Measurements from ENCODE around the gene FOXI2. TPM values are rescaled to one million over a fixed set of nuclear protein-coding genes. Genes with fewer than 3 reads are reported as not detected.

The FOXI2 gene
- total RNA-seq, 2 donors from 2014 or later: 0.14 TPM

- intact Hi-C loops (cut with DNase I): no loop called here
- DNase-seq (ENCODE audit: low spot score): no peak
These were observed 1.8 kb downstream of the FOXI2 start for GRCh38 chr10:127738512-127739424.

GRCh38 chr10:127739908-127740307 lies 2.9 kb downstream of the FOXI2 start:
- DNase-seq (ENCODE audit: low spot score): no peak
- intact Hi-C loops (cut with DNase I): no loop called here

- intact Hi-C loops (cut with DNase I): no loop called here
These were observed 3.6 kb downstream of the FOXI2 start for GRCh38 chr10:127740596-127740995.

GRCh38 chr10:127743205-127743604 lies 6.2 kb downstream of the FOXI2 start:
- intact Hi-C loops (cut with DNase I): no loop called here
- DNase-seq (ENCODE audit: low spot score): no peak

More at GRCh38 chr10:127740596-127740995, 3.6 kb downstream of the FOXI2 start:
- no peak for DNase-seq (ENCODE audit: low spot score)

- no peak for DNase-seq (ENCODE audit: low spot score)
- intact Hi-C loops (cut with DNase I): no loop called here
These were observed 8.0 kb downstream of the FOXI2 start for GRCh38 chr10:127744956-127745355.

- DNase-seq (ENCODE audit: low spot score): no peak
- intact Hi-C loops (cut with DNase I): no loop called here
These were observed 8.9 kb downstream of the FOXI2 start for GRCh38 chr10:127745861-127746260.

- intact Hi-C loops (cut with DNase I): no loop called here
- no peak for DNase-seq (ENCODE audit: low spot score)
These were observed 18.8 kb downstream of the FOXI2 start for GRCh38 chr10:127755753-127756152.

GRCh38 chr10:127756264-127756663 lies 19.3 kb downstream of the FOXI2 start:
- no peak for DNase-seq (ENCODE audit: low spot score)
- intact Hi-C loops (cut with DNase I): no loop called here

- no peak for DNase-seq (ENCODE audit: low spot score)
- intact Hi-C loops (cut with DNase I): no loop called here
These were observed 20.0 kb downstream of the FOXI2 start for GRCh38 chr10:127757033-127757432.

GRCh38 chr10:127759276-127759675 lies 22.3 kb downstream of the FOXI2 start:
- DNase-seq (ENCODE audit: low spot score): no peak
- intact Hi-C loops (cut with DNase I): no loop called here

GRCh38 chr10:127762925-127763324 lies 25.9 kb downstream of the FOXI2 start:
- no peak for DNase-seq (ENCODE audit: low spot score)
- intact Hi-C loops (cut with DNase I): no loop called here

GRCh38 chr10:127774766-127775559 lies 38.0 kb downstream of the FOXI2 start:
- no peak for DNase-seq (ENCODE audit: low spot score)
- intact Hi-C loops (cut with DNase I): loop anchor here in 1 of 2 donors (10.0 kb wide), 1 partner anchor 1080 kb away; no protein-coding TSS in a partner anchor

- DNase-seq (ENCODE audit: low spot score): no peak
These were observed 39.8 kb downstream of the FOXI2 start for GRCh38 chr10:127776816-127777215.

GRCh38 chr10:127781412-127781811 lies 44.4 kb downstream of the FOXI2 start:
- no peak for DNase-seq (ENCODE audit: low spot score)
- intact Hi-C loops (cut with DNase I): no loop called here

More at GRCh38 chr10:127776816-127777215, 39.8 kb downstream of the FOXI2 start:
- intact Hi-C loops (cut with DNase I): loop anchor here in 1 of 2 donors (10.0 kb wide), 1 partner anchor 1082 kb away; no protein-coding TSS in a partner anchor

- intact Hi-C loops (cut with DNase I): no loop called here
- no peak for DNase-seq (ENCODE audit: low spot score)
These were observed 50.9 kb downstream of the FOXI2 start for GRCh38 chr10:127787873-127788272.

GRCh38 chr10:127790066-127790624 lies 53.2 kb downstream of the FOXI2 start:
- no peak for DNase-seq (ENCODE audit: low spot score)
- intact Hi-C loops (cut with DNase I): no loop called here

Data from posterior vena cava (tissue), 2 donors.